Tibial artery (tissue), 4 donors: ENCODE data around the gene MYORG.

Source experiments
- DNase-seq, 2 donors: peaks; one replicate each; pipeline ENCODE4 v3.0.0-alpha.2; 2019
- H3K27ac ChIP-seq, 2 donors: fragments of 200-600 bp; sonication (generic) in 1 of 2; 1 replicate in 1 of 2; 2 replicates in 1 of 2; pipeline ENCODE4 v1.5.1; 2018 to 2019; ENCODE audit warnings: mild to moderate bottlenecking in 1 of 2
- H3K27me3 ChIP-seq, 2 donors: fragments of 200-600 bp; sonication (generic) in 1 of 2; one replicate each; pipeline versions ENCODE4 v1.5.1 to v1.6.0; 2016 to 2019
- H3K36me3 ChIP-seq, 3 donors: fragments of 200-600 bp; sonication (generic) in 2 of 3; one replicate each; pipeline ENCODE4 v1.5.1; 2016 to 2019; ENCODE audit warnings: mild to moderate bottlenecking in 2 of 3
- H3K4me1 ChIP-seq, 4 donors: fragments of 200-600 bp; sonication (generic) in 2 of 4; 1 replicate in 3 of 4; 2 replicates in 1 of 4; pipeline ENCODE4 v1.5.1; 2016 to 2019
- H3K4me3 ChIP-seq, 2 donors: fragments of 200-600 bp; sonication (generic) in 1 of 2; 1 replicate in 1 of 2; 2 replicates in 1 of 2; pipeline ENCODE4 v1.5.1; 2018 to 2019; ENCODE audit warnings: mild to moderate bottlenecking in 2 of 2
- H3K9me3 ChIP-seq, 3 donors: fragments of 200-600 bp; sonication (generic) in 1 of 3; one replicate each; pipeline ENCODE4 v1.5.1; 2016 to 2019
- CTCF ChIP-seq, 2 experiments: fragments of 200-600 bp in 1 of 2; fragments of 450-650 bp in 1 of 2; IDR thresholded peaks; one replicate each; pipeline ENCODE4 v1.5.1; 2017 to 2019; ENCODE audit warnings: antibody characterized with exemption in 2 of 2, mild to moderate bottlenecking in 1 of 2, moderate library complexity in 1 of 2
- intact Hi-C: fragments of 100-400 bp; cut with DNase I; formaldehyde crosslinking; loops from one replicate; pipeline ENCODE4 v1.15.0; 2023; ENCODE audit warnings: low total_unique reads

MYORG gene

GRCh38 chr9:34347800-34348158 is 28.9 kb downstream of the MYORG start:
- no peak overlapping the region for H3K27ac ChIP-seq
- H3K4me3 ChIP-seq, result no peak overlapping the region
- TF ChIP-seq CTCF (IDR thresholded peaks at IDR 0.05), result no peak
- intact Hi-C loops, result no loop called here
- no peaks in the 10 kb centered on the region for H3K27me3 ChIP-seq
- H3K9me3 ChIP-seq, result no peaks in the 10 kb centered on the region
- peaks cover 0 to 21% (median 7%) of the 10 kb centered on the region in 3 donors for H3K36me3 ChIP-seq
- H3K4me1 ChIP-seq, result peaks cover 0 to 30% (median 6%) of the 10 kb centered on the region in 4 donors
- no peak for DNase-seq

GRCh38 chr9:34346873-34347799 is 29.6 kb downstream of the MYORG start:
- H3K36me3 ChIP-seq, result peaks cover 0 to 28% (median 10%) of the 10 kb centered on the region in 3 donors
- no peak overlapping the region for H3K4me3 ChIP-seq
- H3K4me1 ChIP-seq, result peaks cover 0 to 35% (median 6%) of the 10 kb centered on the region in 4 donors
- peak overlapping the region in 1 of 2 donors; percentile 72 for H3K27ac ChIP-seq
- intact Hi-C loops, result no loop called here
- no peak for TF ChIP-seq CTCF (IDR thresholded peaks at IDR 0.05)
- DNase-seq, result no peak
- no peaks in the 10 kb centered on the region for H3K27me3 ChIP-seq
- H3K9me3 ChIP-seq, result no peaks in the 10 kb centered on the region

- DNase-seq, result peak in 1 of 2 donors; percentile 27
- Histone ChIP-seq H3K9me3 (no peaks in the 10 kb centered on the region), H3K27me3 (no peaks in the 10 kb centered on the region), H3K36me3 (peaks cover 21 to 62% (median 38%) of the 10 kb centered on the region in 3 donors), H3K27ac (peak overlapping the region; percentile 54 to 72), H3K4me3 (no peak overlapping the region), H3K4me1 (peaks cover 0 to 35% (median 7%) of the 10 kb centered on the region in 4 donors)
- intact Hi-C loops, result no loop called here
- no peak for TF ChIP-seq CTCF (IDR thresholded peaks at IDR 0.05)
These were observed 33.1 kb downstream of the MYORG start for GRCh38 chr9:34343605-34344004.

GRCh38 chr9:34343090-34343489 is 33.6 kb downstream of the MYORG start:
- peaks cover 22 to 61% (median 36%) of the 10 kb centered on the region in 3 donors for H3K36me3 ChIP-seq
- H3K27ac ChIP-seq, result peak overlapping the region; percentile 54 to 72
- no peak for TF ChIP-seq CTCF (IDR thresholded peaks at IDR 0.05)
- H3K4me3 ChIP-seq, result no peak overlapping the region
- peak; percentile 80 to 92 for DNase-seq
- peaks cover 0 to 35% (median 7%) of the 10 kb centered on the region in 4 donors for H3K4me1 ChIP-seq
- intact Hi-C loops, result no loop called here
- H3K27me3 ChIP-seq, result no peaks in the 10 kb centered on the region
- H3K9me3 ChIP-seq, result no peaks in the 10 kb centered on the region

- peaks cover 22 to 56% (median 40%) of the 10 kb centered on the region in 3 donors for H3K36me3 ChIP-seq
- intact Hi-C loops, result no loop called here
- TF ChIP-seq CTCF (IDR thresholded peaks at IDR 0.05), result no peak
- H3K4me1 ChIP-seq, result peaks cover 0 to 35% (median 7%) of the 10 kb centered on the region in 4 donors
- no peak overlapping the region for H3K4me3 ChIP-seq
- peak overlapping the region; percentile 54 to 72 for H3K27ac ChIP-seq
- no peak for DNase-seq
- H3K27me3 ChIP-seq, result no peaks in the 10 kb centered on the region
- no peaks in the 10 kb centered on the region for H3K9me3 ChIP-seq
These were observed 34.9 kb downstream of the MYORG start for GRCh38 chr9:34341659-34342295.
